ENCODE data around the gene TIGD3.

Gene TIGD3

DNA sequence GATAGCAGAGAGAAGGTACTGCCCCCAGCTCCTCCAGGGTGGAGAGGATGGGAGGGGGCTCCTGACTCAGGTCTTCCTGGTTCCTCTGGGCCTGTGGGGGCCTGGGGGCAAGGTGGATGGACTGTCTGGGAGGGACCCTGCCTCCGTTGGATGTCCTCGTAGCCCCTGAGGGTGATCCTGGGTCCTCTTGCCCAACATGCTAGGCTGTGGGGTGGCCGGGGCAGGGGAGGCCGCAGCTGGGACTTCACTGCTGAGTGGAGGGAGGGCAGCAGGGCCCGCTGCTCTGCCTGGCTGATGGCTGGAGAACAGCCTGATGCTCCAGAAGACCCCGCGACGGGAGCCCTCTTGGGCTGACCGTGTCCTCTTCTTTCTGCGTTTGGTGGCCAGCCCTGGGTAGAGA is 45.3 kb downstream of the TIGD3 start:
- DNase-seq (ENCODE audit: low read depth), result no peak
- TF ChIP-seq, protein P1, sequence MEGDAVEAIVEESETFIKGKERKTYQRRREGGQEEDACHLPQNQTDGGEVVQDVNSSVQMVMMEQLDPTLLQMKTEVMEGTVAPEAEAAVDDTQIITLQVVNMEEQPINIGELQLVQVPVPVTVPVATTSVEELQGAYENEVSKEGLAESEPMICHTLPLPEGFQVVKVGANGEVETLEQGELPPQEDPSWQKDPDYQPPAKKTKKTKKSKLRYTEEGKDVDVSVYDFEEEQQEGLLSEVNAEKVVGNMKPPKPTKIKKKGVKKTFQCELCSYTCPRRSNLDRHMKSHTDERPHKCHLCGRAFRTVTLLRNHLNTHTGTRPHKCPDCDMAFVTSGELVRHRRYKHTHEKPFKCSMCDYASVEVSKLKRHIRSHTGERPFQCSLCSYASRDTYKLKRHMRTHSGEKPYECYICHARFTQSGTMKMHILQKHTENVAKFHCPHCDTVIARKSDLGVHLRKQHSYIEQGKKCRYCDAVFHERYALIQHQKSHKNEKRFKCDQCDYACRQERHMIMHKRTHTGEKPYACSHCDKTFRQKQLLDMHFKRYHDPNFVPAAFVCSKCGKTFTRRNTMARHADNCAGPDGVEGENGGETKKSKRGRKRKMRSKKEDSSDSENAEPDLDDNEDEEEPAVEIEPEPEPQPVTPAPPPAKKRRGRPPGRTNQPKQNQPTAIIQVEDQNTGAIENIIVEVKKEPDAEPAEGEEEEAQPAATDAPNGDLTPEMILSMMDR (IDR thresholded peaks at IDR 0.05; ENCODE audit: control insufficient read depth, insufficient read depth, low read depth, low read length, missing control alignments), result no peak
- no peak overlapping the region for H3K4me3 ChIP-seq (ENCODE audit: control insufficient read depth, low read depth, low read length)

DNA sequence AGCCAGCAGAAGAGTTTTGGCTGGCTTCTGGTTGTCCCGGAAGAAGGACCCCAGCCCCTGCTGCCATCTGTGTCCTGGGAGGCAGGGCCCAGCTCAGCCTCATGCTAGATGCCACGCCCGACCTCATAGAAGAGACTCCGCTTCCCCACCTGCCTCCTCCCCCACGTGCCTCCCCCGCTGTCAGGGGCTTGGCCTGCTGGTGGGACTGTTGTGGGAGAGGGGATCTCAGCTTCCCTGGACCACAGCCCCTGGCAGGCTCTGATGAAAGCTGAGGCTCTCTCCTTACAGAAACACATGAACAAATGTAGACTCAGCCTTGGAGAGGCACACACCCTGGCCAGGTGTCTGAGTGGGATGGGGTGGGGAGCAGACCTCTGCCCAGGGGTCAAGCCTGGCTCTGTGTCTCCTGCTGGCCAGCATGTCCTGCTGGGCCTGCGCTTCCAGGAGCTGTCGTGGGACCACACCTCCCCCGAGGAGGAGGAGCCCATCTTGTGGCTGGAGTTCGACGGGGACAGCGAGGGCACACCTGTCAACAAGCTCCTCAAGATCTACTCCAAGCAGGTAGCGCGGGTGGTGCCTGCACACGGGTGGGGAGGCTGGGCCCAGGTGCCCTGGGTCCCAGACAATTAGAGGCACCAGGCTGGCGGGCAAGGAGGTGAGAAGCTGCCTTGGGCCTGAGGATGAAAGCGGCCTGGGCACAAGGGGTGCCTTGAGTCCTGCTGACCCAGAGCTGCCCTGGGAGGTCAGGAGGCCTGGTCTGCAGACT is 45.9 kb downstream of the TIGD3 start:
- DNase-seq (ENCODE audit: low read depth), result no peak
- no peak overlapping the region for H3K4me3 ChIP-seq (ENCODE audit: control insufficient read depth, low read depth, low read length)
- TF ChIP-seq, protein P1 (IDR thresholded peaks at IDR 0.05; ENCODE audit: control insufficient read depth, insufficient read depth, low read depth, low read length, missing control alignments), result no peak

DNA sequence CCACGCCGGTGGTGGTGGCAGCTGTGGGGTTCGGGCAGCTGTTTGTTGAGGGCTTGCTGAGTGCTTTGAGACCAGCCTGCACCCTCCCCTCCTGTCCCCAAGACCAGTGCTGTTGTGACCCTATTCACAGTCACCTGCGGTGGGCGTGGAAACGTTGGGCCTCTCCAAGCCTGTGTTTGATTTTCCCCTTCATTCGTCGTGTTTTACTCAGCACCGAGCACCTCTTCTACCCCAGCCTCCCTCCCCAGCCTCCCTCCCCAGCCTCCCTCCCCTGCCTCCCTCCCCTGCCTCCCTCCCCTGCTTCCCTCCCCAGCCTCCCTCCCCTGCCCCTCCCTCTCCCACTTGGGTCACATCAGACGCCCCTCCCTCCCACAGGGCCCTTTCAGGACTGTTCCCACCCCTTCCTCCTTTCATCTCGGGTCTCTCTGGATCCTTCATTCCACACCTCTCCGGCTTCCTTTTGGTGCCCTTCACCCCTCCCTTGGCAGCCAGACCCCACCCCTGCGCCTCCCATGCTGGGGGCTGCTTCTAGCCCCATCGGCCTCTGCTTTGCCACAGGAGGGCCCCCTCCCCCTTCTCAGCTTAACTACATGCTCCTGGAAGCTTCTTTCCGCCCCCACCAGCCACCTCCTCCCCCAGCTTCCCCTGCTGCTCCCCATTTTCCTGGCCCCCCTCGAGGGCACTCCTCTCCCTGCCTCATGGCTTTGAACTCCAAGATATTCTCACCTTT is 46.7 kb downstream of the TIGD3 start:
- TF ChIP-seq, protein P1 (IDR thresholded peaks at IDR 0.05; ENCODE audit: control insufficient read depth, insufficient read depth, low read depth, low read length, missing control alignments), result no peak
- no peak overlapping the region for H3K4me3 ChIP-seq (ENCODE audit: control insufficient read depth, low read depth, low read length)
- DNase-seq (ENCODE audit: low read depth), result no peak

DNA sequence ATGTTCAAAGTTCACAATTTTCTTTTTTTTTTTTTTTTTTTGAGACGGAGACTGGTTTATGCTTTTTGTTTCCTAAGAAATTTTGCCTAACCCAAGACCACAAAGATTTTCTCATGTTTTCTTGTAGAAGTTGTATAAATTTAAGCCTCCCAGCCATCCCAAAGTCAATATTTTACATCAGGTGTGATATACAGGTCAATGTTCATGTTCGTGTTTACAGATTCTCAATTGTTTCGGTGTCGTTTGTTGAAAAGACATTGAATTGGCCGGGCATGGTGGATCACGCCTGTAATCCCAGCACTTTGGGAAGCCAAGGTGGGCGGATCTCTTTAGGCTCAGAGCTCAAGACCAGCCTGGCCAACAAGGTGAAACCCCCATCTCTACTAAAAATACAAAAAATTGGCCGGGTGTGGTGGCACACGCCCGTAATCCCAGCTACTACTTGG is 47.3 kb downstream of the TIGD3 start:
- TF ChIP-seq, protein P1 (IDR thresholded peaks at IDR 0.05; ENCODE audit: control insufficient read depth, insufficient read depth, low read depth, low read length, missing control alignments), result no peak
- H3K4me3 ChIP-seq (ENCODE audit: control insufficient read depth, low read depth, low read length), result no peak overlapping the region
- no peak for DNase-seq (ENCODE audit: low read depth)

DNA sequence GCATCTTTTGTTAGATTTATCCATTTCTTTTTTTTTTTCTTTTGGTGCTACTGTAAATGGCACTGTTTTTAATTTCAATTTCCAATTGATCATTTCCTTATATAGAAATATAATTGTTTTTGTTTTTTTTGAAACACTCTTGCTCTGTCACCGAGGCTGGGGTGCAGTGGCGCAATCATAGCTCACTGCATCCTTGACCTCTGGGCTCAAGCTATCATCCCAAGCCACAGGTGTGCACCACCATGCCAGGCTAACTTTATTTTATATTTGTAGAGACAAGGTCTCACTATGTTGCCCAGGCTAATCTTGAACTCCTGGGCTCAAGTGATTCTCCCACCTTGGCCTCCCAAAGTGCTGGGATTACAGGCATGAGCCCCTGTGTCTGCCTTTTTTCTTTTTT is 48.2 kb downstream of the TIGD3 start:
- TF ChIP-seq, protein P1 (IDR thresholded peaks at IDR 0.05; ENCODE audit: control insufficient read depth, insufficient read depth, low read depth, low read length, missing control alignments), result no peak
- DNase-seq (ENCODE audit: low read depth), result no peak
- no peak overlapping the region for H3K4me3 ChIP-seq (ENCODE audit: control insufficient read depth, low read depth, low read length)

DNA sequence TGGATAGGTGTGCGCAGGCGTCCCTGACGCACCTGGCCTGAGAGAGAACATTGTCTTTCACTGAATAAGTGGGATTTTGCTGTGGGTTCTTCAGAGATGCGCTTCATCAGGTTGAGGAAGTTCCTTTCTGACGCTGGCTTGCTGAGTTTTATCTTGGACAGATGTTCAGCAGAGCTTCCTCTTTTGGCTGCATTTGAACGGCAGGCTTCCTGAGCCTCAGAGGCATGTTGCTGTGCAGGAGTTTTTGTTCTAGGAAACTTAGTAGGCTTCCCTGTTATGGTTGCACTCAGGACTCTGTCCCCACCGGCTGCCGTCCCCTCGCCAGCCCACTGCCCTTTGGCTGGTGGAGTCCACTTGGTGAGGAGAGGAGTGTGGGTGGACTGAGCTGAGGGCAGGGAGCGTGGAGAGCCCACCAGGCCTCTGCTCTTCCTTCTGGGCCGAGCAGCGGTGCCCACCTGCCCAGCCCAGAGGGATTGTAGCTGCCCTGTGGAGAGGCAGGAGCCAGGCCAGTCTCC is 49.1 kb downstream of the TIGD3 start:
- H3K4me3 ChIP-seq (ENCODE audit: control insufficient read depth, low read depth, low read length), result no peak overlapping the region
- TF ChIP-seq, protein P1 (IDR thresholded peaks at IDR 0.05; ENCODE audit: control insufficient read depth, insufficient read depth, low read depth, low read length, missing control alignments), result no peak
- DNase-seq (ENCODE audit: low read depth), result no peak

All from AG09309 (cell line).